ENCODE data around the gene CBX8. TPM values are rescaled to one million over a fixed set of nuclear protein-coding genes. Genes with fewer than 3 reads are reported as not detected.

Gene CBX8
- total RNA-seq, 4 donors from 2014 or later = 1.7 to 7.5 (median 2.6) TPM

GRCh38 chr17:79788989-79789942, 7.6 kb downstream of the CBX8 start:
- Histone ChIP-seq H3K27ac (replicated peaks in 1 of 4) (no peak overlapping the region), H3K4me1 (peaks cover 29 to 51% (median 49%) of the 10 kb centered on the region in 4 donors), H3K27me3 (peaks cover 35 to 100% (median 52%) of the 10 kb centered on the region in 4 donors), H3K36me3 (peaks cover 0 to 6% (median 0%) of the 10 kb centered on the region in 4 donors), H3K4me3 (peak overlapping the region in 3 of 4 donors; percentile 21 to 40 (median 30)), H3K9me3 (no peaks in the 10 kb centered on the region)
- DNase-seq (ENCODE audit: extremely low spot score) = no peak
- intact Hi-C loops (cut with DNase I) = loop anchor here (2.0 to 5.0 kb wide), 2 partner anchors 128 to 202 kb away; no protein-coding TSS in a partner anchor
- 67% methylated on average over 9 of the region's 52 CpGs for WGBS
- TF ChIP-seq CTCF (IDR thresholded peaks at IDR 0.05) (no peak), POLR2AphosphoS5 (IDR thresholded peaks at IDR 0.05) (no peak), POLR2A (IDR thresholded peaks at IDR 0.05; ENCODE audit: low read depth) (no peak), EP300 (IDR thresholded peaks at IDR 0.05) (no peak)

GRCh38 chr17:79788455-79788854, 8.4 kb downstream of the CBX8 start:
- intact Hi-C loops (cut with DNase I) = loop anchor here (2.0 to 5.0 kb wide), 2 partner anchors 129 to 202 kb away; no protein-coding TSS in a partner anchor
- H3K27ac ChIP-seq (replicated peaks in 1 of 4) = no peak overlapping the region
- H3K4me1 ChIP-seq = peaks cover 29 to 43% (median 41%) of the 10 kb centered on the region in 4 donors
- H3K4me3 ChIP-seq = no peak overlapping the region
- peaks cover 33 to 98% (median 49%) of the 10 kb centered on the region in 4 donors for H3K27me3 ChIP-seq
- TF ChIP-seq POLR2AphosphoS5 (IDR thresholded peaks at IDR 0.05) = no peak
- TF ChIP-seq CTCF (IDR thresholded peaks at IDR 0.05) = no peak
- no peak for TF ChIP-seq EP300 (IDR thresholded peaks at IDR 0.05)
- TF ChIP-seq POLR2A (IDR thresholded peaks at IDR 0.05; ENCODE audit: low read depth) = no peak
- peaks cover 0 to 8% (median 5%) of the 10 kb centered on the region in 4 donors for H3K36me3 ChIP-seq
- WGBS = 69% methylated on average over 5 of the region's 5 CpGs
- DNase-seq (ENCODE audit: extremely low spot score) = no peak
- H3K9me3 ChIP-seq = no peaks in the 10 kb centered on the region

- TF ChIP-seq CTCF (IDR thresholded peaks at IDR 0.05) = no peak
- no peak for TF ChIP-seq POLR2A (IDR thresholded peaks at IDR 0.05; ENCODE audit: low read depth)
- TF ChIP-seq POLR2AphosphoS5 (IDR thresholded peaks at IDR 0.05) = no peak
- TF ChIP-seq EP300 (IDR thresholded peaks at IDR 0.05) = no peak
- no peak for DNase-seq (ENCODE audit: extremely low spot score)
- no peaks in the 10 kb centered on the region for H3K9me3 ChIP-seq
- 95% methylated on average over 12 of the region's 12 CpGs for WGBS
- H3K4me3 ChIP-seq = no peak overlapping the region
- H3K36me3 ChIP-seq = peaks cover 0 to 8% (median 5%) of the 10 kb centered on the region in 4 donors
- intact Hi-C loops (cut with DNase I) = loop anchor here (5.0 kb wide), 1 partner anchor 130 kb away; no protein-coding TSS in a partner anchor
- H3K27me3 ChIP-seq = peaks cover 22 to 94% (median 38%) of the 10 kb centered on the region in 4 donors
- H3K4me1 ChIP-seq = peaks cover 18 to 30% (median 27%) of the 10 kb centered on the region in 4 donors
- H3K27ac ChIP-seq (replicated peaks in 1 of 4) = no peak overlapping the region
Measured at GRCh38 chr17:79786930-79787643, 9.8 kb downstream of the CBX8 start.

GRCh38 chr17:79785900-79786810, 10.7 kb downstream of the CBX8 start:
- Histone ChIP-seq H3K4me3 (no peak overlapping the region), H3K27ac (replicated peaks in 1 of 4) (no peak overlapping the region), H3K27me3 (peaks cover 13 to 94% (median 29%) of the 10 kb centered on the region in 4 donors), H3K9me3 (no peaks in the 10 kb centered on the region), H3K36me3 (peaks cover 0 to 8% (median 5%) of the 10 kb centered on the region in 4 donors), H3K4me1 (peaks cover 9 to 20% (median 18%) of the 10 kb centered on the region in 4 donors)
- WGBS = 94% methylated on average over 12 of the region's 15 CpGs
- no peak for DNase-seq (ENCODE audit: extremely low spot score)
- no peak for TF ChIP-seq POLR2AphosphoS5 (IDR thresholded peaks at IDR 0.05)
- intact Hi-C loops (cut with DNase I) = loop anchor here (5.0 kb wide), 1 partner anchor 131 kb away; no protein-coding TSS in a partner anchor
